C4-2B (cell line): ENCODE data around the gene AKR1B1.

Experiments
- H3K27ac ChIP-seq: fragments of 450-650 bp; 2 replicates; pipeline ENCODE4 v1.5.1; 2017
- CTCF ChIP-seq: fragments of 450-650 bp; conservative IDR thresholded peaks from 2 replicates; pipeline ENCODE4 v1.5.1; 2017; ENCODE audit warnings: mild to moderate bottlenecking
- ZFX ChIP-seq: fragments of 450-650 bp; IDR thresholded peaks from 2 replicates; pipeline ENCODE4 v1.6.1; 2017

AKR1B1 gene

GRCh38 chr7:134440476-134440875 lies 18.4 kb downstream of the AKR1B1 start:
- no peak for TF ChIP-seq ZFX
- TF ChIP-seq CTCF = no peak
- no peak overlapping the region for H3K27ac ChIP-seq

GRCh38 chr7:134440067-134440466 lies 18.8 kb downstream of the AKR1B1 start:
- TF ChIP-seq CTCF (no peak), ZFX (no peak)
- no peak overlapping the region for H3K27ac ChIP-seq

DNA sequence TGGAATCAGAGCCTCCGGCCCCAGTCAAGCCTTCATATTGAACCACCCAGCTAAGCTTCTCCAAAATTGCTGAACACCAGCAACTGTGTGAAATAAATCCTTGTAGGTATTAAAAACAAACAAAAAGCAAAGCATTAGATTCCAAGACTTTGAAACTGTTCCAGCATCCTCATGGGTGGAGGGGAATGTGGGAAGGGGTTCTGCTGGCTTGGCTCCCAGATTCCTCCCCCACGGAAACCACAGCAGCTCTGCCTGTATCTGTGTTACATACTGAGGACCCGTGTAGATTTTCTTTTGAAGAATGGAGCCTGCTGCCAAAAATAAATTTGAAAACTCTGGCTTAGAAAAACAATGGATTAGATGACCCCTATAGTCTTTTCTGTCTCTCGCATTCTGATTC lies 20.0 kb downstream of the AKR1B1 start:
- no peak overlapping the region for H3K27ac ChIP-seq
- no peak for TF ChIP-seq ZFX

- no peak for TF ChIP-seq CTCF
- no peak for TF ChIP-seq ZFX
These were observed 23.6 kb downstream of the AKR1B1 start for GRCh38 chr7:134435161-134435920.

GRCh38 chr7:134434701-134435100 lies 24.2 kb downstream of the AKR1B1 start:
- TF ChIP-seq ZFX = no peak
- no peak for TF ChIP-seq CTCF
- H3K27ac ChIP-seq = no peak overlapping the region

More at GRCh38 chr7:134435161-134435920, 23.6 kb downstream of the AKR1B1 start:
- H3K27ac ChIP-seq = no peak overlapping the region

DNA sequence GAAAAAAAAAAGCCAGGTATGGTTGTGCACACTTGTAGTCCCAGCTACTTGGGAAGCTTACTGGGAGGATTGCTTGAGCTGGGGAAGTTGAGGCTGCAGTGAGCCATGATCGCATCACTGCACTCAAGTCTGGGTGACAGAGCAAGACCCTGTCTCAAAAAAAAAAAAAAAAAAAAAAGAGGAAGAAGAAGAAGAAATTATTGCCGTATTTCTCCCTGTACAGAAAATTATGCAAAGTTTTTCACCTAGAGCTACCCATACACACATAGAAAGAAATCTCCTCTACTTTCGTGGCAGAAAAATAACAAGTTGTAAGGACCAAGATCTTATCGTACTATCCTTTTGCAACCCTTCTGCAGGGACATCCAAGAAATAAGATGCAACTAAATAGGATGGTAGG lies 25.5 kb downstream of the AKR1B1 start:
- TF ChIP-seq ZFX (no peak), CTCF (no peak)
- H3K27ac ChIP-seq = no peak overlapping the region

DNA sequence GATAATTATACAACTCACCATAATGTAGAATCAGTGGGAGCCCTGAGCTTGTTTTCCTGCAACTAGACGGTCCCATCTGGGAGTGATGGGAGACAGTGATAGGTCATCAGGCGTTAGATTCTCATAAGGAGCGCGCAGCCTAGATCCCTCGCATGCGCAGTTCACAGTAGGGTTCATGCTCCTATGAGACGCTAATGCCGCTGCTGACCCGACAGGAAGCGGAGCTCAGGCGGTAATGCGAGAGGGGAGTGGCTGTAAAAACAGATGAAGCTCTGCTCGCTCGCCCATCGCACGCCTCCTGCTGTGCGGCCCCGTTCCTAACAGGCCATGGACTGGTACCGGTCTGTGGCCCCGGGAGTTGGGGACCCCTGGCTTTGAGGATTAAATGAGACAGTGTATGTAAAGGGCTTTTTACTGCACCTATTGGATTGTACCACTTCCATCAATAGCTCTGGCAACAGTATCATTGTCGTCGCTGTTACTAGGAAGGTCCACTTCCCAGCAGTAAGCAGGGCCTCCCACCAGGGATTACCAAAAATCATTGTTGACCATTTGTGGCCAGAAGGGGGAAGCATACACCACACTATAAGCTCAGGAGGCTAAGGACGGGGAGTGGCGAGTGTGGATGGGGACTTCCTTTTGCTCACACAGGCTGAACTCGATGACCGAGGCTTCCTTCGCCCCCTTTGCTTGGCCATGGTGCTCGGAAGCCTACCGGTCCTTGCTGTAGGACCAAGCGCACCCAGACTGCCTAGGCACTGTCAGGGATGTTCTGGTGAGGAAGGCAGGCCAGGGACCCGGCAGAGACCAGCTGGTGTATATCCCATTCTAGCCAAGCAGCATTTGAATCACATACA lies 26.4 kb downstream of the AKR1B1 start:
- peak overlapping the region; percentile 14 for H3K27ac ChIP-seq
- TF ChIP-seq ZFX = no peak
- peak; percentile 93 for TF ChIP-seq CTCF
